HepG2 (cell line): ENCODE data around the gene C3orf38. TPM values are rescaled to one million over a fixed set of nuclear protein-coding genes. Genes with fewer than 3 reads are reported as not detected.

Experiments
- ATF7-NPFF ChIP-seq: sonication (generic); formaldehyde crosslinking; IDR thresholded peaks from 2 replicates; pipeline ENCODE4 v1.8.1; 2023; ENCODE audit warnings: mild to moderate bottlenecking, low read depth, missing genetic modification reagents, moderate library complexity
- HNRNPK ChIP-seq: fragments of 200-400 bp; formaldehyde crosslinking; IDR thresholded peaks from 2 replicates; pipeline ENCODE4 v1.6.1; 2018; ENCODE audit warnings: low read length, low read depth, moderate library complexity, mild to moderate bottlenecking; ENCODE audit not compliant: poor library complexity, severe bottlenecking
- MTA1 ChIP-seq: sonication (generic); formaldehyde crosslinking; IDR thresholded peaks from 2 replicates; pipeline ENCODE4 v1.4.0; 2020; ENCODE audit warnings: missing genetic modification reagents, mild to moderate bottlenecking, borderline replicate concordance
- NCOR1 ChIP-seq: fragments of 200-600 bp; sonication (generic); IDR thresholded peaks from 2 replicates; pipeline ENCODE4 v1.7.0; 2017; ENCODE audit warnings: antibody characterized with exemption, low read length, borderline replicate concordance
- NFAT5 ChIP-seq: sonication (generic); formaldehyde crosslinking; IDR thresholded peaks from 2 replicates; pipeline ENCODE4 v1.4.0; 2020; ENCODE audit warnings: missing genetic modification reagents
- SAFB2 ChIP-seq: sonication (generic); formaldehyde crosslinking; IDR thresholded peaks from 2 replicates; pipeline ENCODE4 v1.5.1; 2020; ENCODE audit warnings: missing genetic modification reagents, low read depth, mild to moderate bottlenecking, borderline replicate concordance
- SCMH1 ChIP-seq: sonication (generic); formaldehyde crosslinking; IDR thresholded peaks from 2 replicates; pipeline ENCODE4 v1.9.0; 2021; ENCODE audit warnings: missing genetic modification reagents, mild to moderate bottlenecking, borderline replicate concordance
- SRSF4 ChIP-seq: fragments of 200-400 bp; formaldehyde crosslinking; IDR thresholded peaks from one replicate; pipeline ENCODE4 v1.6.1; 2018; ENCODE audit warnings: mild to moderate bottlenecking, low read depth, low read length, moderate library complexity; ENCODE audit not compliant: poor library complexity, severe bottlenecking
- TGIF2 ChIP-seq: IDR thresholded peaks from 2 replicates; pipeline ENCODE4 v1.6.1; 2016; ENCODE audit warnings: control low read depth, missing compliant biosample characterization
- ZBTB10 ChIP-seq: sonication (generic); formaldehyde crosslinking; IDR thresholded peaks from 2 replicates; pipeline ENCODE4 v1.4.0; 2020; ENCODE audit warnings: missing genetic modification reagents, borderline replicate concordance
- ZFP82 ChIP-seq: sonication (generic); formaldehyde crosslinking; IDR thresholded peaks from 2 replicates; pipeline ENCODE4 v1.5.1; 2020; ENCODE audit warnings: mild to moderate bottlenecking, missing genetic modification reagents, borderline replicate concordance
- ZNF136 ChIP-seq: sonication (generic); formaldehyde crosslinking; IDR thresholded peaks from 2 replicates; pipeline ENCODE4 v1.8.1; 2022; ENCODE audit warnings: low read depth, mild to moderate bottlenecking, moderate library complexity, missing genetic modification reagents
- ZNF326 ChIP-seq: sonication (generic); formaldehyde crosslinking; IDR thresholded peaks from 2 replicates; pipeline ENCODE4 v1.4.0; 2020; ENCODE audit warnings: missing genetic modification reagents, borderline replicate concordance
- ZNF331 ChIP-seq: sonication (generic); formaldehyde crosslinking; IDR thresholded peaks from 2 replicates; pipeline ENCODE4 v1.4.0; 2020; ENCODE audit warnings: missing genetic modification reagents
- ZNF572 ChIP-seq: sonication (generic); formaldehyde crosslinking; IDR thresholded peaks from 2 replicates; pipeline ENCODE4 v1.5.1; 2020; ENCODE audit warnings: mild to moderate bottlenecking, missing genetic modification reagents
- ZSCAN31 ChIP-seq: sonication (generic); formaldehyde crosslinking; IDR thresholded peaks from 2 replicates; pipeline ENCODE4 v1.5.0; 2020; ENCODE audit warnings: low read depth, mild to moderate bottlenecking, missing genetic modification reagents
- polyA plus RNA-seq, 8 experiments: library from polyadenylated mRNA; depleted of rRNA in 3 of 8; stranded (reverse) in 7 of 8; unstranded in 1 of 8; fragments of >200 nt; fragmentation: Illumina TruSeq in 4 of 8; extraction: Trizol in 4 of 8; gene quantifications; 2 replicates each; pipeline versions ENCODE4 v1.2.1 to v1.2.3, GENCODE V29; 2011 to 2016; ENCODE audit warnings: low read depth in 4 of 8, missing spikeins in 1 of 8, mixed read lengths in 1 of 8; ENCODE audit not compliant: insufficient read depth in 1 of 8
- total RNA-seq, 5 experiments: library from RNA; depleted of rRNA; stranded (reverse); fragments of >200 nt; fragmentation: Illumina TruSeq; extraction: Trizol; gene quantifications; 2 replicates each; pipeline ENCODE4 v1.2.3, GENCODE V29; 2016; ENCODE audit warnings: low read depth in 1 of 5
- TF ChIP-seq, protein P1 (sequence below): IDR thresholded peaks from 2 replicates; pipeline ENCODE4 v1.6.1; 2016; ENCODE audit warnings: low read depth, borderline replicate concordance
- TF ChIP-seq, protein P2 (sequence below): sonication (generic); formaldehyde crosslinking; IDR thresholded peaks from 2 replicates; pipeline ENCODE4 v1.5.0; 2020; ENCODE audit warnings: missing genetic modification reagents

Gene C3orf38
- total and polyA plus RNA-seq, 2 of the 13 experiments (the other 11 are each of a cell fraction or from before 2014, with no cell fraction given), result 6.0 to 17.5 TPM

DNA sequence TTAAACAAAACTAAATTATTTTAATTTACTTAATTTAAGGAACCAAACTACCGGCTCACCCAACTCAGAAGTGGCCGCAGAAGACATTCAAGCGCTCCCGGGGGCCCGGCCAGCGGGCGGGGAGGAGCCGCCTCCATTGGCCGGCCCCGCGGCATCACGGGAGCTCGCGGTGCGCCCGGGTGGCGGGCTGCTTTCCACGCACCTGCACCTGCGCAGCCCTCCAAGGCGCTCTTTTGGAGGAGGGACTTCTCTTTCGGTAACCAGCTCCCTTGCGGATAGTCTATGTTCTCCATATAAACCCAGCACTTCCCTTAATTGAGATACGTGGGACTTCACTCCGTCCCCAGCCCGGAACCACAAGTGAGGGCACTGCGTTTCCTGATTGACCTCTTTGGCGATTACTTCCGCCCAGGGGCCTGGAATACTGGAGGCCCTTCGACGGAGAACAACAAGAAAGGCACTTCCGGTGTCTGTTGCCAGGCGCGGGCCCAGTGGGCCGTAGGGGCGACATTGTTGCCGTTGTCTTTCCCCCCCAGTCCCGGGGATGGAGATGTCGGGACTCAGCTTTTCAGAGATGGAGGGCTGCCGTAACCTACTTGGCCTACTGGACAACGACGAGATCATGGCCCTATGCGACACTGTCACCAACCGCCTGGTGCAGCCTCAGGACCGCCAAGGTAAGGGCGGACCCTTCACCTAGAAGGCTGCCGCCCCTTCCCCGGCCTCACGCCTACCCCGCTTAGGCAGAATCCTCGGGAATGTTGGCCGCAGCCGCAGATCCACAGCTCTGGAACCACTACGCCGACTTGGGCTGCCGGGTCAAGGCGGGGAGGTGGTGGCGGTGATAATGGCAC is at the start of gene C3orf38 (continued):
- TF ChIP-seq ZNF331 (no peak; the same call in 1 of the 2 replicates), ZNF136 (CRISPR knock-in tag) (peak; percentile 92; the same call in 1 of the 2 replicates), ZFP82 (no peak; the same call in 1 of the 2 replicates), TGIF2 (CRISPR knock-in tag) (no peak), ZNF572 (CRISPR knock-in tag) (0 out of 2 replicates have a peak, but pooled peaks have one; percentile 53), ZNF326 (CRISPR knock-in tag) (no peak), ZBTB10 (no peak), HNRNPK (no peak), ZSCAN31 (CRISPR knock-in tag) (peak; percentile 83), NCOR1 (no peak), SAFB2 (CRISPR knock-in tag) (no peak; the same call in 1 of the 2 replicates), NFAT5 (CRISPR knock-in tag) (no peak), MTA1 (peak; percentile 75; the same call in 1 of the 2 replicates), SRSF4 (no peak), ATF7-NPFF (CRISPR knock-in tag) (peak; percentile 39; the same call in 1 of the 2 replicates), SCMH1 (CRISPR knock-in tag) (no peak)
- TF ChIP-seq, protein P1, sequence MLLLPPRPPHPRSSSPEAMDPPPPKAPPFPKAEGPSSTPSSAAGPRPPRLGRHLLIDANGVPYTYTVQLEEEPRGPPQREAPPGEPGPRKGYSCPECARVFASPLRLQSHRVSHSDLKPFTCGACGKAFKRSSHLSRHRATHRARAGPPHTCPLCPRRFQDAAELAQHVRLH, result peak; percentile 79; the same call in 1 of the 2 replicates
- TF ChIP-seq, protein P2, sequence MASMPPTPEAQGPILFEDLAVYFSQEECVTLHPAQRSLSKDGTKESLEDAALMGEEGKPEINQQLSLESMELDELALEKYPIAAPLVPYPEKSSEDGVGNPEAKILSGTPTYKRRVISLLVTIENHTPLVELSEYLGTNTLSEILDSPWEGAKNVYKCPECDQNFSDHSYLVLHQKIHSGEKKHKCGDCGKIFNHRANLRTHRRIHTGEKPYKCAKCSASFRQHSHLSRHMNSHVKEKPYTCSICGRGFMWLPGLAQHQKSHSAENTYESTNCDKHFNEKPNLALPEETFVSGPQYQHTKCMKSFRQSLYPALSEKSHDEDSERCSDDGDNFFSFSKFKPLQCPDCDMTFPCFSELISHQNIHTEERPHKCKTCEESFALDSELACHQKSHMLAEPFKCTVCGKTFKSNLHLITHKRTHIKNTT (CRISPR knock-in tag), result no peak
